K562 (cell line): ENCODE results near the gene HIRIP3. TPM values are rescaled to one million over a fixed set of nuclear protein-coding genes. Genes with fewer than 3 reads are reported as not detected.
A peak's percentile ranks its signal among the peaks of the same experiment; 100 is the strongest.

Experiments
- C11orf30 ChIP-seq: fragments of 450-650 bp; IDR thresholded peaks from 2 replicates; pipeline ENCODE4 v1.6.1; 2016; ENCODE audit warnings: low read depth, mild to moderate bottlenecking
- CEBPB ChIP-seq: fragments of 450-650 bp; IDR thresholded peaks from 2 replicates; pipeline ENCODE4 v1.6.1; 2016; ENCODE audit warnings: missing genetic modification characterization, missing compliant biosample characterization
- JUN ChIP-seq, 2 experiments: sonication (generic) in 1 of 2; formaldehyde crosslinking in 1 of 2; IDR thresholded peaks; 2 replicates each; pipeline versions ENCODE4 v1.6.1 to v1.8.0; 2012 to 2022; ENCODE audit warnings: borderline replicate concordance in 2 of 2, mild to moderate bottlenecking in 2 of 2, improper control_type of control experiment in 1 of 2, low read depth in 1 of 2, low read length in 1 of 2, missing genetic modification reagents in 1 of 2
- KLF1 ChIP-seq: fragments of 450-650 bp; IDR thresholded peaks from 2 replicates; pipeline ENCODE4 v1.6.1; 2016; ENCODE audit warnings: missing genetic modification characterization, missing compliant biosample characterization
- MAFK ChIP-seq: IDR thresholded peaks from 2 replicates; pipeline ENCODE4 v1.6.1; 2011; ENCODE audit warnings: low read length, improper control_type of control experiment
- NR2C2 ChIP-seq, 2 experiments: fragments of 200-800 bp in 1 of 2; sonication (Bioruptor generic) in 1 of 2; sonication (generic) in 1 of 2; formaldehyde crosslinking in 1 of 2; IDR thresholded peaks; 2 replicates each; pipeline versions ENCODE4 v1.6.1 to v1.8.0; 2016 to 2022; ENCODE audit warnings: mild to moderate bottlenecking in 1 of 2, missing compliant biosample characterization in 1 of 2, missing genetic modification characterization in 1 of 2, missing genetic modification reagents in 1 of 2
- NR2F6 ChIP-seq: fragments of 450-650 bp; formaldehyde crosslinking; IDR thresholded peaks from 2 replicates; pipeline ENCODE4 v1.4.0; 2020; ENCODE audit warnings: mild to moderate bottlenecking
- POLR2A ChIP-seq: fragments of 450-650 bp; conservative IDR thresholded peaks from 2 replicates; pipeline ENCODE4 v1.6.1; 2016
- RAD21 ChIP-seq, 2 experiments: fragments of 250-450 bp in 1 of 2; fragments of 450-650 bp in 1 of 2; sonication (Bioruptor Pico) in 1 of 2; formaldehyde crosslinking in 1 of 2; IDR thresholded peaks in 1 of 2; conservative IDR thresholded peaks in 1 of 2; 2 replicates each; pipeline versions ENCODE4 v1.4.0 to v1.8.0; 2020 to 2022; ENCODE audit warnings: mild to moderate bottlenecking in 2 of 2, moderate library complexity in 1 of 2
- SETDB1 ChIP-seq: IDR thresholded peaks from one replicate; pipeline ENCODE4 v1.6.1; 2012; ENCODE audit warnings: low read length, control low read depth, inconsistent platforms
- SRSF3 ChIP-seq: fragments of 200-400 bp; formaldehyde crosslinking; IDR thresholded peaks from 2 replicates; pipeline ENCODE4 v1.6.1; 2016; ENCODE audit warnings: mild to moderate bottlenecking, low read length, moderate library complexity; ENCODE audit not compliant: insufficient read depth
- SUPT5H ChIP-seq: fragments of 450-650 bp; IDR thresholded peaks from 2 replicates; pipeline ENCODE4 v1.6.1; 2016
- TEAD4 ChIP-seq, 2 experiments: sonication (generic) in 1 of 2; formaldehyde crosslinking in 1 of 2; IDR thresholded peaks; 2 replicates each; pipeline versions ENCODE4 v1.6.1 to v1.8.0; 2012 to 2022; ENCODE audit warnings: borderline replicate concordance in 1 of 2, inconsistent platforms in 1 of 2, low read length in 1 of 2, mild to moderate bottlenecking in 1 of 2, missing genetic modification reagents in 1 of 2
- USF1 ChIP-seq: sonication (generic); formaldehyde crosslinking; IDR thresholded peaks from 2 replicates; pipeline ENCODE4 v1.9.0; 2022; ENCODE audit warnings: mild to moderate bottlenecking, missing genetic modification reagents
- ZNF143 ChIP-seq: sonication (generic); formaldehyde crosslinking; IDR thresholded peaks from 2 replicates; pipeline ENCODE4 v1.9.0; 2022; ENCODE audit warnings: mild to moderate bottlenecking, missing genetic modification reagents
- ZNF41 ChIP-seq: fragments of 250-450 bp; sonication (Bioruptor Pico); conservative IDR thresholded peaks from 2 replicates; pipeline ENCODE4 v1.4.0; 2020; ENCODE audit warnings: mild to moderate bottlenecking
- ZNF76 ChIP-seq: fragments of 250-450 bp; sonication (Bioruptor Pico); IDR thresholded peaks from 2 replicates; pipeline ENCODE4 v1.4.0; 2020; ENCODE audit warnings: mild to moderate bottlenecking, moderate library complexity, borderline replicate concordance
- polyA plus RNA-seq, 8 experiments: library from polyadenylated mRNA; depleted of rRNA in 4 of 8; stranded (reverse) in 5 of 8; unstranded in 3 of 8; fragments of >200 nt; fragmentation: Nextera tagmentation in 2 of 8; fragmentation: Illumina TruSeq in 1 of 8; extraction: Ambion mirVana in 2 of 8; extraction: Trizol in 1 of 8; gene quantifications; 2 replicates each; pipeline versions ENCODE4 v1.2.1 to v1.2.3, GENCODE V29; 2011 to 2014; ENCODE audit warnings: inconsistent platforms in 1 of 8, missing spikeins in 1 of 8
- total RNA-seq, 7 experiments: library from RNA; depleted of rRNA in 6 of 7; stranded (reverse); fragments of >200 nt in 6 of 7; fragmentation: Illumina TruSeq in 2 of 7; extraction: Trizol in 2 of 7; gene quantifications; 2 replicates each; pipeline versions ENCODE4 v1.2.1 to v1.2.3, GENCODE V29; 2011 to 2021; ENCODE audit warnings: low replicate concordance in 1 of 7
- TF ChIP-seq, protein P1 (sequence below): sonication (generic); formaldehyde crosslinking; IDR thresholded peaks from 2 replicates; pipeline ENCODE4 v1.8.1; 2023; ENCODE audit warnings: mild to moderate bottlenecking, missing genetic modification reagents
- TF ChIP-seq, protein P2 (sequence below): fragments of 450-650 bp; IDR thresholded peaks from 2 replicates; pipeline ENCODE4 v1.6.1; 2014; ENCODE audit warnings: low read depth, mild to moderate bottlenecking, moderate library complexity, borderline replicate concordance
- TF ChIP-seq, protein P3 (sequence below): sonication (generic); formaldehyde crosslinking; IDR thresholded peaks from 2 replicates; pipeline ENCODE4 v1.8.0; 2022; ENCODE audit warnings: missing genetic modification reagents, mild to moderate bottlenecking, moderate library complexity, borderline replicate concordance

HIRIP3 gene
- total and polyA plus RNA-seq, 9 of the 15 experiments (the other 6 are each of a cell fraction or from before 2014, with no cell fraction given): 3.3 to 38.2 (median 18.2) TPM

DNA sequence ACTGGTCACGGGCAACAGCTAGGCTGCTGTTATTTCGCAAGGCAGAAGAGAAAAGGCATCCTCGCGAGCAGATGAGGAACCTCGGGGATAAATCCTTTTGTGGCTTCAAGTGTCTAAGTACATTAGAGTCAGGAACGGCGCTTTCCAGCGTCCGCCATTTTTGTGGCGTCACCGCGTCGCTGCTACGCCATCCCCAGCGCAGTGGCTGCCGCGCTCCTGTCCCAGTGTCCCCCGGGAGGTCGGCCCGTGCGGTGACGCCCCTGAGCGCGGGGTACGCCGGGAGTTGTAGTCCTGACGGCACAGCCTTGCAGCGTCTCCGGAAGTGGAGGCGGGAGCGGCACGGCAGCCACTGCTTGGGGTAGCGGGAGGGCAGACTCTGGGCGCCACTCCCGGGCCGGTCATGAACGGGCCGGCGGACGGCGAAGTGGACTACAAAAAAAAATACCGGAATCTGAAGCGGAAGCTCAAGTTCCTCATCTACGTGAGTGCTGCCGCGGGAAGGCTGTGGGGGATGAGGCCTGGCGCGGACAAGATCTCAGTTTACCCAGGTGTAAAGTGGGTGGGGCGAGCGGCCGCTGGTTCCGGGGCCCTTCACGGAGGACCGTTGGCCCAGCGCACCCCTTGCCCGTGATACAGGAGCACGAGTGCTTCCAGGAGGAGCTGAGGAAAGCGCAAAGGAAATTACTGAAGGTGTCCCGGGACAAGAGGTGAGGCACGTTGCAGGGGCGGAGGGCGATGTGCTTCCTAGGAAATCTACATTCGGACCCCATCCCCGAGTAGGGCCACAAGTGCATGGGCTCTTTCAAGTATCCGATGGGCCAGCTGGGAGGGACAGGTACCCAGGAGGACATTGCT, 721 bp upstream of the HIRIP3 start, which contains the start of gene INO80E (continued):
- TF ChIP-seq RAD21 (CRISPR knock-in tag; conservative IDR thresholded peaks at IDR 0.05 in 1 of 2, IDR thresholded peaks at IDR 0.05 in 1 of 2) (no peak), SETDB1 (peak; percentile 75), SUPT5H (peak; percentile 81), ZNF41 (CRISPR knock-in tag) (no peak), NR2C2 (CRISPR knock-in tag; IDR thresholded peaks at IDR 0.05) (peak; percentile 80), NR2C2 (tag; IDR thresholded peaks at IDR 0.05) (peak; percentile 94), POLR2A (peak; percentile 93), JUN (IDR thresholded peaks at IDR 0.05; ENCODE audit: borderline replicate concordance, low read depth, low read length) (peak; percentile 54; the same call in 1 of the 2 replicates), JUN (CRISPR knock-in tag; IDR thresholded peaks at IDR 0.05; ENCODE audit: borderline replicate concordance) (peak; percentile 84; the same call in 1 of the 2 replicates), CEBPB (tag) (0 out of 2 replicates have a peak, but pooled peaks have one; percentile 10), NR2F6 (CRISPR knock-in tag) (no peak), MAFK (0 out of 2 replicates have a peak, but pooled peaks have one; percentile 19), KLF1 (tag) (peak; percentile 61), SRSF3 (0 out of 2 replicates have a peak, but pooled peaks have one; percentile 68), ZNF76 (0 out of 2 replicates have a peak, but pooled peaks have one; percentile 47), C11orf30 (peak; percentile 96), USF1 (CRISPR knock-in tag) (peak; percentile 53; the same call in 1 of the 2 replicates), TEAD4 (IDR thresholded peaks at IDR 0.05; ENCODE audit: low read length) (no peak), TEAD4 (CRISPR knock-in tag; IDR thresholded peaks at IDR 0.05; ENCODE audit: borderline replicate concordance) (no peak), ZNF143 (CRISPR knock-in tag) (peak; percentile 97)
- TF ChIP-seq, protein P1, sequence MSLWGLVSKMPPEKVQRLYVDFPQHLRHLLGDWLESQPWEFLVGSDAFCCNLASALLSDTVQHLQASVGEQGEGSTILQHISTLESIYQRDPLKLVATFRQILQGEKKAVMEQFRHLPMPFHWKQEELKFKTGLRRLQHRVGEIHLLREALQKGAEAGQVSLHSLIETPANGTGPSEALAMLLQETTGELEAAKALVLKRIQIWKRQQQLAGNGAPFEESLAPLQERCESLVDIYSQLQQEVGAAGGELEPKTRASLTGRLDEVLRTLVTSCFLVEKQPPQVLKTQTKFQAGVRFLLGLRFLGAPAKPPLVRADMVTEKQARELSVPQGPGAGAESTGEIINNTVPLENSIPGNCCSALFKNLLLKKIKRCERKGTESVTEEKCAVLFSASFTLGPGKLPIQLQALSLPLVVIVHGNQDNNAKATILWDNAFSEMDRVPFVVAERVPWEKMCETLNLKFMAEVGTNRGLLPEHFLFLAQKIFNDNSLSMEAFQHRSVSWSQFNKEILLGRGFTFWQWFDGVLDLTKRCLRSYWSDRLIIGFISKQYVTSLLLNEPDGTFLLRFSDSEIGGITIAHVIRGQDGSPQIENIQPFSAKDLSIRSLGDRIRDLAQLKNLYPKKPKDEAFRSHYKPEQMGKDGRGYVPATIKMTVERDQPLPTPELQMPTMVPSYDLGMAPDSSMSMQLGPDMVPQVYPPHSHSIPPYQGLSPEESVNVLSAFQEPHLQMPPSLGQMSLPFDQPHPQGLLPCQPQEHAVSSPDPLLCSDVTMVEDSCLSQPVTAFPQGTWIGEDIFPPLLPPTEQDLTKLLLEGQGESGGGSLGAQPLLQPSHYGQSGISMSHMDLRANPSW (CRISPR knock-in tag): peak; percentile 67; the same call in 1 of the 2 replicates
- TF ChIP-seq, protein P2, sequence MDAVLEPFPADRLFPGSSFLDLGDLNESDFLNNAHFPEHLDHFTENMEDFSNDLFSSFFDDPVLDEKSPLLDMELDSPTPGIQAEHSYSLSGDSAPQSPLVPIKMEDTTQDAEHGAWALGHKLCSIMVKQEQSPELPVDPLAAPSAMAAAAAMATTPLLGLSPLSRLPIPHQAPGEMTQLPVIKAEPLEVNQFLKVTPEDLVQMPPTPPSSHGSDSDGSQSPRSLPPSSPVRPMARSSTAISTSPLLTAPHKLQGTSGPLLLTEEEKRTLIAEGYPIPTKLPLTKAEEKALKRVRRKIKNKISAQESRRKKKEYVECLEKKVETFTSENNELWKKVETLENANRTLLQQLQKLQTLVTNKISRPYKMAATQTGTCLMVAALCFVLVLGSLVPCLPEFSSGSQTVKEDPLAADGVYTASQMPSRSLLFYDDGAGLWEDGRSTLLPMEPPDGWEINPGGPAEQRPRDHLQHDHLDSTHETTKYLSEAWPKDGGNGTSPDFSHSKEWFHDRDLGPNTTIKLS: peak; percentile 62
- TF ChIP-seq, protein P3, sequence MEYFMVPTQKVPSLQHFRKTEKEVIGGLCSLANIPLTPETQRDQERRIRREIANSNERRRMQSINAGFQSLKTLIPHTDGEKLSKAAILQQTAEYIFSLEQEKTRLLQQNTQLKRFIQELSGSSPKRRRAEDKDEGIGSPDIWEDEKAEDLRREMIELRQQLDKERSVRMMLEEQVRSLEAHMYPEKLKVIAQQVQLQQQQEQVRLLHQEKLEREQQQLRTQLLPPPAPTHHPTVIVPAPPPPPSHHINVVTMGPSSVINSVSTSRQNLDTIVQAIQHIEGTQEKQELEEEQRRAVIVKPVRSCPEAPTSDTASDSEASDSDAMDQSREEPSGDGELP: peak; percentile 81; the same call in 1 of the 2 replicates
